ENCODE results near the gene IL1R2. TPM values are rescaled to one million over a fixed set of nuclear protein-coding genes. Genes with fewer than 3 reads are reported as not detected.

IL1R2 gene
- total and polyA plus RNA-seq, 2 of the 13 experiments (the other 11 are each of a cell fraction or from before 2014, with no cell fraction given): 3.6 to 7.3 TPM

DNA sequence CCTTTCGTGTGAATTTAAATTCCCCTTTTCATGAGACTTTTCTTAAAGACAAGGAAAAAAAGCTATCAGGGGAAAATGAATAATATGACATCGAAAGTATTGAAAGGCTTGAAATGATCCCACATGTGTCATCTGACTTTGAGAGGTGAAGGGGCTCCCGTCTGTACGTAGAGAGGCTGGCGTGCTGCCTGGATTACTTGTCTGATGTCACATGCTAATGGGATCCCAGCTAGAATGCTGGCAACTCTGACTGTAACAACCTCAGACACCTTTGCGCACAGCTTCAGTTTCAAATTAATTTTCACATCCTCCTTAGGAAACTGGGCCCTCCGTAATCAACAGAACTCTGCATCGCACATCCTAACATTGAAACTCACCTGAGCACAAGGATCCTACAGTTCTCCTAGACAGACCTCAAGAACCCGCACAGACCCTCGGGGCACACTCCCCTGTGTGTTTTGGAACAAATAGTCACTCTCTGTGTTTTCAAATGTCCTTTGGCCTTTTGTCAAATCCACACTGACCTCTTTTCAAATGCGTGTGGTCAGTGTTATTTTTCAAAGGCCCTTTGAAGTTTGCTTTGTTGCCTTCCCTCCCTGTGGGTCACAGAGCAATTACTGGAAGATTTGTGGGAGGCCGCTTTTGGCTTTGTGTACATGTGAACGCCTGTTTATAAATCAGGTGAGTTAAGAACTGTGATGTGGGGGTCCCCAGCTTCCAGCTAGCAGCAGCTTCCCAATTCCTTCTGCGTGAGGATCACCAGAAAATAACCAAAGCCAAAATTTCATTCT lies 65.9 kb downstream of the IL1R2 start (continued):
- TF ChIP-seq, protein P1, sequence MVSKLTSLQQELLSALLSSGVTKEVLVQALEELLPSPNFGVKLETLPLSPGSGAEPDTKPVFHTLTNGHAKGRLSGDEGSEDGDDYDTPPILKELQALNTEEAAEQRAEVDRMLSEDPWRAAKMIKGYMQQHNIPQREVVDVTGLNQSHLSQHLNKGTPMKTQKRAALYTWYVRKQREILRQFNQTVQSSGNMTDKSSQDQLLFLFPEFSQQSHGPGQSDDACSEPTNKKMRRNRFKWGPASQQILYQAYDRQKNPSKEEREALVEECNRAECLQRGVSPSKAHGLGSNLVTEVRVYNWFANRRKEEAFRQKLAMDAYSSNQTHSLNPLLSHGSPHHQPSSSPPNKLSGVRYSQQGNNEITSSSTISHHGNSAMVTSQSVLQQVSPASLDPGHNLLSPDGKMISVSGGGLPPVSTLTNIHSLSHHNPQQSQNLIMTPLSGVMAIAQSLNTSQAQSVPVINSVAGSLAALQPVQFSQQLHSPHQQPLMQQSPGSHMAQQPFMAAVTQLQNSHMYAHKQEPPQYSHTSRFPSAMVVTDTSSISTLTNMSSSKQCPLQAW (CRISPR knock-in tag; IDR thresholded peaks at IDR 0.05): peak; percentile 93
- TF ChIP-seq HCFC1 (IDR thresholded peaks at IDR 0.05; ENCODE audit: low read depth, low read length) (no peak), ZNF747 (CRISPR knock-in tag; IDR thresholded peaks at IDR 0.05; ENCODE audit: borderline replicate concordance) (peak; percentile 73; the same call in 1 of the 2 replicates), ZNF792 (CRISPR knock-in tag; IDR thresholded peaks at IDR 0.05) (peak; percentile 97), ZNF746 (CRISPR knock-in tag; IDR thresholded peaks at IDR 0.05) (no peak; the same call in 1 of the 2 replicates), ZNF501 (CRISPR knock-in tag; IDR thresholded peaks at IDR 0.05) (0 out of 2 replicates have a peak, but pooled peaks have one; percentile 86), SOX13 (IDR thresholded peaks at IDR 0.05) (peak; percentile 97), SOX13 (CRISPR knock-in tag; conservative IDR thresholded peaks at IDR 0.05 in 1 of 2, IDR thresholded peaks at IDR 0.05 in 1 of 2) (peak in 1 of 2 experiments; percentile 99; a peak in 2 of 4 replicates), ARNTL (CRISPR knock-in tag; IDR thresholded peaks at IDR 0.05) (peak; percentile 92; the same call in 1 of the 2 replicates), ZFYVE20 (CRISPR knock-in tag; IDR thresholded peaks at IDR 0.05; ENCODE audit: borderline replicate concordance, low read depth) (no peak), ZNF530 (CRISPR knock-in tag; IDR thresholded peaks at IDR 0.05; ENCODE audit: low read depth) (no peak)
- TF ChIP-seq, protein P2, sequence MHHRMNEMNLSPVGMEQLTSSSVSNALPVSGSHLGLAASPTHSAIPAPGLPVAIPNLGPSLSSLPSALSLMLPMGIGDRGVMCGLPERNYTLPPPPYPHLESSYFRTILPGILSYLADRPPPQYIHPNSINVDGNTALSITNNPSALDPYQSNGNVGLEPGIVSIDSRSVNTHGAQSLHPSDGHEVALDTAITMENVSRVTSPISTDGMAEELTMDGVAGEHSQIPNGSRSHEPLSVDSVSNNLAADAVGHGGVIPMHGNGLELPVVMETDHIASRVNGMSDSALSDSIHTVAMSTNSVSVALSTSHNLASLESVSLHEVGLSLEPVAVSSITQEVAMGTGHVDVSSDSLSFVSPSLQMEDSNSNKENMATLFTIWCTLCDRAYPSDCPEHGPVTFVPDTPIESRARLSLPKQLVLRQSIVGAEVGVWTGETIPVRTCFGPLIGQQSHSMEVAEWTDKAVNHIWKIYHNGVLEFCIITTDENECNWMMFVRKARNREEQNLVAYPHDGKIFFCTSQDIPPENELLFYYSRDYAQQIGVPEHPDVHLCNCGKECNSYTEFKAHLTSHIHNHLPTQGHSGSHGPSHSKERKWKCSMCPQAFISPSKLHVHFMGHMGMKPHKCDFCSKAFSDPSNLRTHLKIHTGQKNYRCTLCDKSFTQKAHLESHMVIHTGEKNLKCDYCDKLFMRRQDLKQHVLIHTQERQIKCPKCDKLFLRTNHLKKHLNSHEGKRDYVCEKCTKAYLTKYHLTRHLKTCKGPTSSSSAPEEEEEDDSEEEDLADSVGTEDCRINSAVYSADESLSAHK (CRISPR knock-in tag; IDR thresholded peaks at IDR 0.05; ENCODE audit: borderline replicate concordance): 0 out of 2 replicates have a peak, but pooled peaks have one; percentile 29
- TF ChIP-seq, protein P3, sequence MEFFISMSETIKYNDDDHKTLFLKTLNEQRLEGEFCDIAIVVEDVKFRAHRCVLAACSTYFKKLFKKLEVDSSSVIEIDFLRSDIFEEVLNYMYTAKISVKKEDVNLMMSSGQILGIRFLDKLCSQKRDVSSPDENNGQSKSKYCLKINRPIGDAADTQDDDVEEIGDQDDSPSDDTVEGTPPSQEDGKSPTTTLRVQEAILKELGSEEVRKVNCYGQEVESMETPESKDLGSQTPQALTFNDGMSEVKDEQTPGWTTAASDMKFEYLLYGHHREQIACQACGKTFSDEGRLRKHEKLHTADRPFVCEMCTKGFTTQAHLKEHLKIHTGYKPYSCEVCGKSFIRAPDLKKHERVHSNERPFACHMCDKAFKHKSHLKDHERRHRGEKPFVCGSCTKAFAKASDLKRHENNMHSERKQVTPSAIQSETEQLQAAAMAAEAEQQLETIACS (CRISPR knock-in tag; IDR thresholded peaks at IDR 0.05): no peak
- TF ChIP-seq, protein P4, sequence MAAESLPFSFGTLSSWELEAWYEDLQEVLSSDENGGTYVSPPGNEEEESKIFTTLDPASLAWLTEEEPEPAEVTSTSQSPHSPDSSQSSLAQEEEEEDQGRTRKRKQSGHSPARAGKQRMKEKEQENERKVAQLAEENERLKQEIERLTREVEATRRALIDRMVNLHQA (CRISPR knock-in tag; IDR thresholded peaks at IDR 0.05): peak; percentile 83
- TF ChIP-seq, protein P5, sequence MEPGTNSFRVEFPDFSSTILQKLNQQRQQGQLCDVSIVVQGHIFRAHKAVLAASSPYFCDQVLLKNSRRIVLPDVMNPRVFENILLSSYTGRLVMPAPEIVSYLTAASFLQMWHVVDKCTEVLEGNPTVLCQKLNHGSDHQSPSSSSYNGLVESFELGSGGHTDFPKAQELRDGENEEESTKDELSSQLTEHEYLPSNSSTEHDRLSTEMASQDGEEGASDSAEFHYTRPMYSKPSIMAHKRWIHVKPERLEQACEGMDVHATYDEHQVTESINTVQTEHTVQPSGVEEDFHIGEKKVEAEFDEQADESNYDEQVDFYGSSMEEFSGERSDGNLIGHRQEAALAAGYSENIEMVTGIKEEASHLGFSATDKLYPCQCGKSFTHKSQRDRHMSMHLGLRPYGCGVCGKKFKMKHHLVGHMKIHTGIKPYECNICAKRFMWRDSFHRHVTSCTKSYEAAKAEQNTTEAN (CRISPR knock-in tag; conservative IDR thresholded peaks at IDR 0.05): peak; percentile 97
- TF ChIP-seq, protein P6, sequence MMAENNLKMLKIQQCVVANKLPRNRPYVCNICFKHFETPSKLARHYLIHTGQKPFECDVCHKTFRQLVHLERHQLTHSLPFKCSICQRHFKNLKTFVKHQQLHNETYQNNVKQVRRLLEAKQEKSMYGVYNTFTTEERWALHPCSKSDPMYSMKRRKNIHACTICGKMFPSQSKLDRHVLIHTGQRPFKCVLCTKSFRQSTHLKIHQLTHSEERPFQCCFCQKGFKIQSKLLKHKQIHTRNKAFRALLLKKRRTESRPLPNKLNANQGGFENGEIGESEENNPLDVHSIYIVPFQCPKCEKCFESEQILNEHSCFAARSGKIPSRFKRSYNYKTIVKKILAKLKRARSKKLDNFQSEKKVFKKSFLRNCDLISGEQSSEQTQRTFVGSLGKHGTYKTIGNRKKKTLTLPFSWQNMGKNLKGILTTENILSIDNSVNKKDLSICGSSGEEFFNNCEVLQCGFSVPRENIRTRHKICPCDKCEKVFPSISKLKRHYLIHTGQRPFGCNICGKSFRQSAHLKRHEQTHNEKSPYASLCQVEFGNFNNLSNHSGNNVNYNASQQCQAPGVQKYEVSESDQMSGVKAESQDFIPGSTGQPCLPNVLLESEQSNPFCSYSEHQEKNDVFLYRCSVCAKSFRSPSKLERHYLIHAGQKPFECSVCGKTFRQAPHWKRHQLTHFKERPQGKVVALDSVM (CRISPR knock-in tag; IDR thresholded peaks at IDR 0.05): no peak; the same call in 1 of the 2 replicates
- TF ChIP-seq, protein P7, sequence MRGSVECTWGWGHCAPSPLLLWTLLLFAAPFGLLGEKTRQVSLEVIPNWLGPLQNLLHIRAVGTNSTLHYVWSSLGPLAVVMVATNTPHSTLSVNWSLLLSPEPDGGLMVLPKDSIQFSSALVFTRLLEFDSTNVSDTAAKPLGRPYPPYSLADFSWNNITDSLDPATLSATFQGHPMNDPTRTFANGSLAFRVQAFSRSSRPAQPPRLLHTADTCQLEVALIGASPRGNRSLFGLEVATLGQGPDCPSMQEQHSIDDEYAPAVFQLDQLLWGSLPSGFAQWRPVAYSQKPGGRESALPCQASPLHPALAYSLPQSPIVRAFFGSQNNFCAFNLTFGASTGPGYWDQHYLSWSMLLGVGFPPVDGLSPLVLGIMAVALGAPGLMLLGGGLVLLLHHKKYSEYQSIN (CRISPR knock-in tag; IDR thresholded peaks at IDR 0.05; ENCODE audit: borderline replicate concordance): no peak
